ENCODE data around the gene MSANTD1.

Gene MSANTD1

DNA sequence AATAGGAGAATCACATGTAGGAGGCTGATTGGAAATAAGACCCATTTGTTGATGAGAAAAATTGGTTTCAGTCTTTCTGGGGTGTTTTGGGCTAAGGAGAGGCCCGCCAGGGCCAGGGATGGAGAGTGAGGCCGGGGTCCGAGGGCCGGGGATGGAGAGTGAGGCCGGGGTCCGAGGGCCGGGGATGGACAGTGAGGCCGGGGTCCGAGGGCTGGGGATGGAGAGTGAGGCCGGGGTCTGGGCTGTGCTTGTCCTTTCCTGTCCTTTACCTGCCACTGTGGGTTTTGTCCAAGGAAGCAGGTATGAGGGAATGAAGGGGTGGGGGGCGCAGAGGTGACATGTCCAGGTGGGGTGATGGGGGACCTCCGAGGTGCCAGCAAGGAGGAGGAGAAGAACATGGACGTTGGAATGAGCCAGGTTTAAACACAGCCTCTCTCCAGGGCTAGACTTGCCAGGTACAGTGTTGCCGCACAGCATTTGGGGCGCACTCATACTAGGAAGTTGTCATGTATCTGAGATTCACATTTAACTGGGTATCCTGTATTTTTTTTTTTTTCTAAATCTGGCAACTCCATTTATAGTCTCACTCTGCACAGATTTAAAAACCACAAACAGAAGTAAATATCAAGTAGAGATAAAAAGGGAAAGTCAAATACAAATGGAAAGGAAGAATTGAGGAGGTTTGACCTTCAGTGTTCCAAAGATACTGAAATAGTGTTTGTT lies 52.7 kb downstream of the MSANTD1 start:
- Histone ChIP-seq H3K27ac (ENCODE audit: low read depth, low read length, poor library complexity, severe bottlenecking) (no peak overlapping the region), H3K9me3 (ENCODE audit: low read length) (no peaks in the 10 kb centered on the region), H4K20me1 (ENCODE audit: insufficient read depth, low read length) (no peaks in the 10 kb centered on the region), H2AFZ (ENCODE audit: low read length) (no peak overlapping the region), H3K27me3 (ENCODE audit: insufficient read depth, low read length) (0 out of 2 replicates have a peak, but pooled peaks cover 3% of the 10 kb centered on the region), H3K4me3 (ENCODE audit: low read depth, low read length, poor library complexity, severe bottlenecking) (no peak overlapping the region), H3K4me2 (ENCODE audit: low read length) (no peak overlapping the region), H3K9me2 (ENCODE audit: low read depth, low read length) (no peaks in the 10 kb centered on the region), H3K79me2 (ENCODE audit: insufficient read depth, low read length) (no peaks in the 10 kb centered on the region), H3F3A (ENCODE audit: insufficient read depth, low read length) (no peaks in the 10 kb centered on the region), H3K36me3 (ENCODE audit: insufficient read depth, low read length) (no peaks in the 10 kb centered on the region; the same call in 1 of the 2 replicates), H3K4me1 (ENCODE audit: insufficient read depth, low read length, severe bottlenecking) (no peaks in the 10 kb centered on the region), H3K9ac (ENCODE audit: low read length) (no peak overlapping the region)
- TF ChIP-seq EZH2 (IDR thresholded peaks at IDR 0.05; ENCODE audit: borderline replicate concordance, low read length), result no peak
- TF ChIP-seq, protein P1, sequence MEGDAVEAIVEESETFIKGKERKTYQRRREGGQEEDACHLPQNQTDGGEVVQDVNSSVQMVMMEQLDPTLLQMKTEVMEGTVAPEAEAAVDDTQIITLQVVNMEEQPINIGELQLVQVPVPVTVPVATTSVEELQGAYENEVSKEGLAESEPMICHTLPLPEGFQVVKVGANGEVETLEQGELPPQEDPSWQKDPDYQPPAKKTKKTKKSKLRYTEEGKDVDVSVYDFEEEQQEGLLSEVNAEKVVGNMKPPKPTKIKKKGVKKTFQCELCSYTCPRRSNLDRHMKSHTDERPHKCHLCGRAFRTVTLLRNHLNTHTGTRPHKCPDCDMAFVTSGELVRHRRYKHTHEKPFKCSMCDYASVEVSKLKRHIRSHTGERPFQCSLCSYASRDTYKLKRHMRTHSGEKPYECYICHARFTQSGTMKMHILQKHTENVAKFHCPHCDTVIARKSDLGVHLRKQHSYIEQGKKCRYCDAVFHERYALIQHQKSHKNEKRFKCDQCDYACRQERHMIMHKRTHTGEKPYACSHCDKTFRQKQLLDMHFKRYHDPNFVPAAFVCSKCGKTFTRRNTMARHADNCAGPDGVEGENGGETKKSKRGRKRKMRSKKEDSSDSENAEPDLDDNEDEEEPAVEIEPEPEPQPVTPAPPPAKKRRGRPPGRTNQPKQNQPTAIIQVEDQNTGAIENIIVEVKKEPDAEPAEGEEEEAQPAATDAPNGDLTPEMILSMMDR (IDR thresholded peaks at IDR 0.05; ENCODE audit: low read length), result no peak

DNA sequence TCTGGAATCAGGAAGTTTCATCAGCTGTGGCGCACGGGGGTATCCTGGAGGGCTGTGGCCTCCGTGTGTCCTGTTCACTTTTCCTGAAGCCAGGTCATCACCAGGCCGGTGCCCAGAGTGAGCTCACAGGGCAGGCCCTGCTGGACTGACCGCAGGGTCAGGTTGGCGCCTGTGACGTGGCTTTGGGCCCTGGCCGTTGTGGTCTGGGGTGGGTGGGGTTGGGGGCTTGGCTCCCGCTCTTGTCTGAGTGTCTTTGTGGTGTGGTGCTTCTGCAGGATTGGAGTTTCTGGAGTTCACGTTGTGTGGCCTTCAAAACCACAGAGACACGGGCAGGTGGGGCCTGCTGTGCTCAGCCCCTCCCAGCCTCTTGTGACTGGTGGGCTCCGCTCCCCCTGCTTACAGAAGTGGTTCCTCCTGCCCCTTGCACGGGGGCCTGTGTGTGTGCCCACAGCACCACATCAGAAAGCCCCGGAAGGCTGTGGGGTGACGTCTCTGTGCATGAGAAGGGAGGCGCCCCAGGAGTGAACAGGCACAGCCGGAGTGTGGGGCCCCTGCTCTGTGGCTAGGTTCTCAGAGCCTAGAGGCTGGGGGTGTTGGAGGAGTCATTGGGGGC lies 53.3 kb downstream of the MSANTD1 start:
- H3K9me2 ChIP-seq (ENCODE audit: low read depth, low read length), result no peaks in the 10 kb centered on the region
- no peak overlapping the region for H3K9ac ChIP-seq (ENCODE audit: low read length)
- H3K4me3 ChIP-seq (ENCODE audit: low read depth, low read length, poor library complexity, severe bottlenecking), result no peak overlapping the region
- H3F3A ChIP-seq (ENCODE audit: insufficient read depth, low read length), result no peaks in the 10 kb centered on the region
- H2AFZ ChIP-seq (ENCODE audit: low read length), result no peak overlapping the region
- no peaks in the 10 kb centered on the region for H3K4me1 ChIP-seq (ENCODE audit: insufficient read depth, low read length, severe bottlenecking)
- H3K27me3 ChIP-seq (ENCODE audit: insufficient read depth, low read length), result 0 out of 2 replicates have a peak, but pooled peaks cover 3% of the 10 kb centered on the region
- TF ChIP-seq, protein P1 (IDR thresholded peaks at IDR 0.05; ENCODE audit: low read length), result no peak
- TF ChIP-seq EZH2 (IDR thresholded peaks at IDR 0.05; ENCODE audit: borderline replicate concordance, low read length), result no peak
- no peaks in the 10 kb centered on the region for H3K79me2 ChIP-seq (ENCODE audit: insufficient read depth, low read length)
- no peak overlapping the region for H3K27ac ChIP-seq (ENCODE audit: low read depth, low read length, poor library complexity, severe bottlenecking)
- no peaks in the 10 kb centered on the region; the same call in 1 of the 2 replicates for H3K36me3 ChIP-seq (ENCODE audit: insufficient read depth, low read length)
- no peaks in the 10 kb centered on the region for H4K20me1 ChIP-seq (ENCODE audit: insufficient read depth, low read length)
- H3K9me3 ChIP-seq (ENCODE audit: low read length), result no peaks in the 10 kb centered on the region
- H3K4me2 ChIP-seq (ENCODE audit: low read length), result no peak overlapping the region

DNA sequence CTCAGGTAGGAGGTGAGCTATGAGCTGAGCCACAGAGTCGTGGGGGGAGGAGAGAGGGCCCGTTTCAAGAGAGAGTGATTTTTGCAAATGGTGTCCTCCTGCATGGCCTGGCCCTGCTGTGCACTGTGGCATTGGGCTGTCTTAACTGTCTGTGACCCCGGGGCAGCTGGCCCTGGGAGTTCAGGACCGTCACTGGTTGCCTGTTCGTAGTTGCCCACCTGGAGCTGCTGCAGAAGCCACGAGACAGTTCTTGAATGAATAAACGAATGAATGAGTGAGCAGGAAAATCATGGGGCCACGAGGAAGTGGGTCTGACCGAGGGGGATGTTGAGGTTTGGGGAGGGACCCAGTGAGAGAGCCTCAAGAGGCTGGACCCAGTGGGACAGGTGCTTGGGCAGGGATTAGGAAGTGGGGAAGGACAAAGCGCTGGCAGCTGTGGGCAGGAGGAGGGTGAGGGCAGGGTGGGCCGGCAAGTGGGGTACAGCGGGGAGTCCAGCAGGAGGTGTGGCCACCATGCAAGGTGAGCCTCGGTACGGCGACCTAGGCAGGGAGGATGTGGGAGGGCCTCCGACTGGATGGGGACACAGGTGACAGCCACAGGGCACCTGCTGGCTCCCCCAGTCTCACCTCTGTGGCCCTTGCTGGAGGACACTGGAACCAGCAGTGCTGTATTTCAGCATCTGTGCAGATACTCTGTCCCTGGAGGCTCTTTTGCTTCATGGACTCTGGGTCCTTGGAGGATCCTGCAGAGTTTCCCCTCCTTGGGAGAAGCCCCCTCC lies 54.0 kb downstream of the MSANTD1 start:
- Histone ChIP-seq H3K4me2 (ENCODE audit: low read length) (no peak overlapping the region), H3K79me2 (ENCODE audit: insufficient read depth, low read length) (no peaks in the 10 kb centered on the region)

More for the DNA sequence above, 54.0 kb downstream of the MSANTD1 start:
- Histone ChIP-seq H4K20me1 (ENCODE audit: insufficient read depth, low read length) (no peaks in the 10 kb centered on the region), H3K9me2 (ENCODE audit: low read depth, low read length) (no peaks in the 10 kb centered on the region), H3K4me1 (ENCODE audit: insufficient read depth, low read length, severe bottlenecking) (no peaks in the 10 kb centered on the region), H2AFZ (ENCODE audit: low read length) (no peak overlapping the region), H3K27me3 (ENCODE audit: insufficient read depth, low read length) (0 out of 2 replicates have a peak, but pooled peaks cover 3% of the 10 kb centered on the region), H3K9me3 (ENCODE audit: low read length) (no peaks in the 10 kb centered on the region), H3K9ac (ENCODE audit: low read length) (no peak overlapping the region), H3K36me3 (ENCODE audit: insufficient read depth, low read length) (no peaks in the 10 kb centered on the region; the same call in 1 of the 2 replicates), H3F3A (ENCODE audit: insufficient read depth, low read length) (no peaks in the 10 kb centered on the region), H3K27ac (ENCODE audit: low read depth, low read length, poor library complexity, severe bottlenecking) (no peak overlapping the region), H3K4me3 (ENCODE audit: low read depth, low read length, poor library complexity, severe bottlenecking) (no peak overlapping the region)
- TF ChIP-seq EZH2 (IDR thresholded peaks at IDR 0.05; ENCODE audit: borderline replicate concordance, low read length), result no peak
- TF ChIP-seq, protein P1 (IDR thresholded peaks at IDR 0.05; ENCODE audit: low read length), result no peak
